Smooth muscle cell (in vitro differentiated cells): Measurements from ENCODE around the gene RAB19. TPM values are rescaled to one million over a fixed set of nuclear protein-coding genes. Genes with fewer than 3 reads are reported as not detected.
A peak's percentile ranks its signal among the peaks of the same experiment; 100 is the strongest.
"Not testable (repeated sequence)": the region's sequence is repeated elsewhere in the genome, so short reads cannot be mapped to it uniquely, and the experiment has no call there.

Experiments used
- DNase-seq: peaks from one replicate; lab custom pipeline; 2025; ENCODE audit not compliant: unreplicated experiment; lab: John Stamatoyannopoulos, UW
- H2AFZ ChIP-seq: fragments of 200-600 bp; sonication (generic); 2 replicates; pipeline ENCODE4 v1.6.0; 2016; ENCODE audit warnings: antibody characterized with exemption, low read depth, mild to moderate bottlenecking
- H3F3A ChIP-seq: fragments of 200-600 bp; sonication (generic); 2 replicates; pipeline ENCODE4 v1.6.0; 2017; ENCODE audit warnings: antibody characterized with exemption, low read depth
- H3K27ac ChIP-seq: fragments of 200-600 bp; sonication (generic); 2 replicates; pipeline ENCODE4 v1.5.1; 2016; ENCODE audit warnings: low read depth, mild to moderate bottlenecking
- H3K27me3 ChIP-seq: fragments of 200-600 bp; sonication (generic); 2 replicates; pipeline ENCODE4 v1.6.1; 2016; ENCODE audit warnings: low read depth, mild to moderate bottlenecking
- H3K36me3 ChIP-seq: fragments of 200-600 bp; sonication (generic); 2 replicates; pipeline ENCODE4 v1.5.1; 2016; ENCODE audit warnings: low read depth
- H3K4me1 ChIP-seq: fragments of 200-600 bp; sonication (generic); 2 replicates; pipeline ENCODE4 v1.5.1; 2016; ENCODE audit warnings: low read depth
- H3K4me2 ChIP-seq: fragments of 200-600 bp; sonication (generic); 2 replicates; pipeline ENCODE4 v1.6.0; 2016; ENCODE audit warnings: mild to moderate bottlenecking
- H3K4me3 ChIP-seq: fragments of 200-600 bp; sonication (generic); 2 replicates; pipeline ENCODE4 v1.5.1; 2016; ENCODE audit warnings: mild to moderate bottlenecking
- H3K79me2 ChIP-seq: fragments of 200-600 bp; sonication (generic); 2 replicates; pipeline ENCODE4 v1.6.0; 2016; ENCODE audit warnings: low read depth, mild to moderate bottlenecking
- H3K9ac ChIP-seq: fragments of 200-600 bp; sonication (generic); 2 replicates; pipeline ENCODE4 v1.6.0; 2016; ENCODE audit warnings: low read depth
- H3K9me3 ChIP-seq: fragments of 200-600 bp; sonication (generic); replicated peaks from 2 replicates; pipeline ENCODE4 v1.5.1; 2016; ENCODE audit warnings: low read depth
- H4K20me1 ChIP-seq: fragments of 200-600 bp; sonication (generic); 2 replicates; pipeline ENCODE4 v1.6.0; 2016; ENCODE audit warnings: low read depth
- CTCF ChIP-seq: fragments of 200-600 bp; sonication (generic); IDR thresholded peaks from 2 replicates; pipeline ENCODE4 v1.5.1; 2017; ENCODE audit warnings: borderline replicate concordance, mild to moderate bottlenecking, antibody characterized with exemption; ENCODE audit not compliant: insufficient read depth, poor library complexity, severe bottlenecking
- WGBS: methylation state at CpG from one replicate; pipeline ENCODE4 v1.1.7; 2016; ENCODE audit warnings: low lambda C conversion rate; 5-methylcytosine and 5-hydroxymethylcytosine counted together
- polyA plus RNA-seq: library from polyadenylated mRNA; unstranded; fragments of >200 nt; fragmentation: Nextera tagmentation; extraction: Ambion mirVana; gene quantifications from 2 replicates; pipeline ENCODE4 v1.2.1, GENCODE V29; 2016
- total RNA-seq: library from RNA; depleted of rRNA; stranded (reverse); fragments of >200 nt; gene quantifications from 2 replicates; pipeline ENCODE4 v1.2.3, GENCODE V29; 2014

Gene RAB19
- total and polyA plus RNA-seq, 2 experiments from 2014 or later = not detected

GRCh38 chr7:140400381-140400780 lies 3.5 kb upstream of the RAB19 start:
- 94% methylated on average over 3 of the region's 3 CpGs for WGBS
- Histone ChIP-seq H3K4me3 (no peak overlapping the region), H3K9ac (no peak overlapping the region), H3K4me2 (no peak overlapping the region), H3F3A (peaks cover 6% of the 10 kb centered on the region), H3K9me3 (no peaks in the 10 kb centered on the region), H3K4me1 (no peaks in the 10 kb centered on the region), H3K79me2 (peaks cover 26% of the 10 kb centered on the region), H4K20me1 (peaks cover 23% of the 10 kb centered on the region), H3K27me3 (no peaks in the 10 kb centered on the region), H2AFZ (no peak overlapping the region), H3K27ac (no peak overlapping the region), H3K36me3 (no peaks in the 10 kb centered on the region)
- no peak for TF ChIP-seq CTCF
- no peak for DNase-seq

- WGBS = 44% methylated on average over 2 of the region's 2 CpGs
- H2AFZ ChIP-seq = no peak overlapping the region
These were observed 1.6 kb upstream of the RAB19 start for GRCh38 chr7:140402178-140402835.

GRCh38 chr7:140404565-140405065 lies 757 bp downstream of the RAB19 start:
- H3K4me1 ChIP-seq = no peaks in the 10 kb centered on the region
- TF ChIP-seq CTCF = no peak
- no peak for DNase-seq
- peak overlapping the region; percentile 82 for H2AFZ ChIP-seq
- H3F3A ChIP-seq = peaks cover 6% of the 10 kb centered on the region
- peak overlapping the region; percentile 45 for H3K4me3 ChIP-seq
- H3K27me3 ChIP-seq = no peaks in the 10 kb centered on the region
- no peaks in the 10 kb centered on the region for H3K79me2 ChIP-seq
- no peaks in the 10 kb centered on the region for H4K20me1 ChIP-seq
- no peak overlapping the region for H3K9ac ChIP-seq
- H3K27ac ChIP-seq = no peak overlapping the region
- H3K9me3 ChIP-seq = no peaks in the 10 kb centered on the region
- peak overlapping the region; percentile 79 for H3K4me2 ChIP-seq
- H3K36me3 ChIP-seq = no peaks in the 10 kb centered on the region
- 66% methylated on average over 3 of the region's 3 CpGs for WGBS

More at GRCh38 chr7:140402178-140402835, 1.6 kb upstream of the RAB19 start:
- DNase-seq = no peak
- no peaks in the 10 kb centered on the region for H3K4me1 ChIP-seq
- no peaks in the 10 kb centered on the region for H3K9me3 ChIP-seq
- H3K27me3 ChIP-seq = no peaks in the 10 kb centered on the region
- H4K20me1 ChIP-seq = peaks cover 4% of the 10 kb centered on the region
- H3F3A ChIP-seq = peaks cover 6% of the 10 kb centered on the region
- H3K9ac ChIP-seq = no peak overlapping the region
- no peak overlapping the region for H3K4me3 ChIP-seq
- TF ChIP-seq CTCF = no peak
- no peak overlapping the region for H3K4me2 ChIP-seq
- no peaks in the 10 kb centered on the region for H3K36me3 ChIP-seq
- H3K27ac ChIP-seq = no peak overlapping the region
- H3K79me2 ChIP-seq = peaks cover 8% of the 10 kb centered on the region

DNA sequence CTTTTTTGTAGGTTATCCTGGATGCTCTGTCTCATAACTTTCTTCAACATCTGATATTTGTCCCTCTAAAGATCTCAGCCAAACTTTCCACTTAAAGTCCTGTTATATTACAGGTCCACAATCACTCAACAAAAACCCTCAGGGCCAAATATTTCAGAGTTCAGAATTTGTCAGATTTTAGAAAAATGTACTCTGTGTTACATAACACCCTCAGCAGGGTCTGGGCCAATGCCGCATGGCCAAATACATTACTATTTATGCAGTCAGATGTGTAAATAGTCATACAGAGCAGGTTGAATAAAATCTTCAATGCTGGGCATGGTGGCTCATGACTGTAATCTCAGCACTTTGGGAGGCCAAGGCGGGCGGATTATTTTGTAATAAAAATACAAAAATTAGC lies 11.5 kb downstream of the RAB19 start:
- no peaks in the 10 kb centered on the region for H3K36me3 ChIP-seq
- H4K20me1 ChIP-seq = no peaks in the 10 kb centered on the region
- H3K4me3 ChIP-seq = no peak overlapping the region
- H3K4me2 ChIP-seq = no peak overlapping the region
- no peak for DNase-seq
- no peak for TF ChIP-seq CTCF
- 96% methylated on average over 3 of the region's 3 CpGs for WGBS
- H3K27ac ChIP-seq = no peak overlapping the region
- no peak overlapping the region for H2AFZ ChIP-seq
- H3K9ac ChIP-seq = no peak overlapping the region
- no peaks in the 10 kb centered on the region for H3K27me3 ChIP-seq
- H3K4me1 ChIP-seq = no peaks in the 10 kb centered on the region
- no peaks in the 10 kb centered on the region for H3K79me2 ChIP-seq
- no peaks in the 10 kb centered on the region for H3F3A ChIP-seq
- H3K9me3 ChIP-seq = no peaks in the 10 kb centered on the region

GRCh38 chr7:140415816-140416215 lies 12.0 kb downstream of the RAB19 start:
- not testable (repeated sequence) for H3K9ac ChIP-seq, H3K9me3 ChIP-seq, H3K4me3 ChIP-seq, DNase-seq, H3K27me3 ChIP-seq, H3K4me1 ChIP-seq, H3F3A ChIP-seq, H3K27ac ChIP-seq, H3K36me3 ChIP-seq, H2AFZ ChIP-seq, H4K20me1 ChIP-seq, H3K79me2 ChIP-seq, H3K4me2 ChIP-seq
- 94% methylated on average over 9 of the region's 9 CpGs for WGBS
